SU-DHL-6 (cell line): ENCODE data around the gene SLC12A8.

ENCODE experiments used
- H2AFZ ChIP-seq: fragments of 200-600 bp; sonication (generic); 2 replicates; pipeline ENCODE4 v1.6.1; 2014; ENCODE audit warnings: low read depth, mild to moderate bottlenecking, moderate library complexity, mixed read lengths, antibody characterized with exemption, low read length; ENCODE audit not compliant: severe bottlenecking
- H3F3A ChIP-seq: fragments of 200-600 bp; shearing (Covaris generic); 2 replicates; pipeline ENCODE4 v1.6.0; 2016; ENCODE audit warnings: antibody characterized with exemption, mild to moderate bottlenecking; ENCODE audit not compliant: insufficient read depth
- H3K27ac ChIP-seq: fragments of 200-600 bp; sonication (generic); 2 replicates; pipeline ENCODE4 v1.5.1; 2016; ENCODE audit warnings: low read depth, mild to moderate bottlenecking, low read length, moderate library complexity, mixed read lengths
- H3K27me3 ChIP-seq: fragments of 200-600 bp; sonication (generic), shearing (Covaris generic); 2 replicates; pipeline ENCODE4 v1.6.0; 2014; ENCODE audit warnings: mild to moderate bottlenecking, low read length
- H3K36me3 ChIP-seq: fragments of 200-600 bp; sonication (generic); 2 replicates; pipeline ENCODE4 v1.6.1; 2014; ENCODE audit warnings: mild to moderate bottlenecking, low read length, mixed read lengths
- H3K4me2 ChIP-seq: fragments of 300-600, 200-600 bp; shearing (Covaris generic), sonication (generic); 2 replicates; pipeline ENCODE4 v1.6.0; 2014; ENCODE audit warnings: low read length, low read depth, mild to moderate bottlenecking; ENCODE audit not compliant: poor library complexity, severe bottlenecking
- H3K4me3 ChIP-seq: fragments of 200-600 bp; sonication (generic); 2 replicates; pipeline ENCODE4 v1.5.1; 2014; ENCODE audit warnings: antibody characterized with exemption, low read length, mild to moderate bottlenecking, mixed read lengths; ENCODE audit not compliant: insufficient read depth, poor library complexity, severe bottlenecking
- H3K79me2 ChIP-seq: fragments of 200-600 bp; sonication (generic); 2 replicates; pipeline ENCODE4 v1.6.1; 2014; ENCODE audit warnings: mild to moderate bottlenecking, low read length, moderate library complexity; ENCODE audit not compliant: insufficient read depth
- H3K9ac ChIP-seq: fragments of 200-600 bp; sonication (generic); 2 replicates; pipeline ENCODE4 v1.7.0; 2014; ENCODE audit warnings: mild to moderate bottlenecking, low read length
- H3K9me2 ChIP-seq: fragments of 200-600 bp; sonication (generic); replicated peaks from 2 replicates; pipeline ENCODE4 v1.6.1; 2014; ENCODE audit warnings: low read length; ENCODE audit not compliant: insufficient read depth
- H3K9me3 ChIP-seq: fragments of 200-600 bp; sonication (generic); 2 replicates; pipeline ENCODE4 v1.6.1; 2014; ENCODE audit warnings: low read length, mixed read lengths; ENCODE audit not compliant: insufficient read depth
- H4K20me1 ChIP-seq: fragments of 200-600 bp; sonication (generic); 2 replicates; pipeline ENCODE4 v1.6.1; 2014; ENCODE audit warnings: low read depth, mild to moderate bottlenecking, antibody characterized with exemption, low read length, moderate library complexity, mixed read lengths
- CTCF ChIP-seq: fragments of 200-600 bp; sonication (generic); IDR thresholded peaks from one replicate; pipeline ENCODE4 v1.5.1; 2017; ENCODE audit warnings: antibody characterized with exemption, mild to moderate bottlenecking, low read length, moderate library complexity; ENCODE audit not compliant: insufficient read depth, poor library complexity, severe bottlenecking
- EZH2phosphoT487 ChIP-seq: fragments of 200-600 bp; sonication (generic), shearing (Covaris generic); conservative IDR thresholded peaks from 2 replicates; pipeline ENCODE4 v1.6.1; 2018; ENCODE audit warnings: mild to moderate bottlenecking, antibody characterized with exemption, low read length, moderate library complexity, mixed read lengths

The SLC12A8 gene

GRCh38 chr3:125136515-125136914 is 76.0 kb downstream of the SLC12A8 start:
- Histone ChIP-seq H3K4me2 (no peak overlapping the region), H3K9me3 (no peaks in the 10 kb centered on the region), H3F3A (no peaks in the 10 kb centered on the region), H2AFZ (no peak overlapping the region), H3K4me3 (no peak overlapping the region), H4K20me1 (no peaks in the 10 kb centered on the region), H3K27me3 (0 out of 2 replicates have a peak, but pooled peaks cover 5% of the 10 kb centered on the region), H3K36me3 (no peaks in the 10 kb centered on the region), H3K9ac (no peak overlapping the region), H3K79me2 (no peaks in the 10 kb centered on the region), H3K9me2 (no peaks in the 10 kb centered on the region), H3K27ac (no peak overlapping the region)
- TF ChIP-seq CTCF: no peak
- no peak for TF ChIP-seq EZH2phosphoT487

GRCh38 chr3:125134952-125135351 is 77.6 kb downstream of the SLC12A8 start:
- H3K27me3 ChIP-seq: 0 out of 2 replicates have a peak, but pooled peaks cover 5% of the 10 kb centered on the region
- no peaks in the 10 kb centered on the region for H4K20me1 ChIP-seq
- H3K4me3 ChIP-seq: no peak overlapping the region
- no peaks in the 10 kb centered on the region for H3K9me2 ChIP-seq
- no peaks in the 10 kb centered on the region for H3K9me3 ChIP-seq
- TF ChIP-seq EZH2phosphoT487 (no peak), CTCF (no peak)
- H3K4me2 ChIP-seq: no peak overlapping the region
- no peak overlapping the region for H3K27ac ChIP-seq
- H3F3A ChIP-seq: no peaks in the 10 kb centered on the region
- no peak overlapping the region for H2AFZ ChIP-seq
- no peak overlapping the region for H3K9ac ChIP-seq
- H3K36me3 ChIP-seq: no peaks in the 10 kb centered on the region
- no peaks in the 10 kb centered on the region for H3K79me2 ChIP-seq

GRCh38 chr3:125132815-125133214 is 79.7 kb downstream of the SLC12A8 start:
- Histone ChIP-seq H2AFZ (no peak overlapping the region), H3K9ac (no peak overlapping the region), H3K27me3 (0 out of 2 replicates have a peak, but pooled peaks cover 5% of the 10 kb centered on the region), H3K9me3 (no peaks in the 10 kb centered on the region), H3K36me3 (no peaks in the 10 kb centered on the region), H3K27ac (no peak overlapping the region), H3K79me2 (no peaks in the 10 kb centered on the region), H3K9me2 (no peaks in the 10 kb centered on the region), H4K20me1 (no peaks in the 10 kb centered on the region), H3K4me2 (no peak overlapping the region), H3F3A (no peaks in the 10 kb centered on the region), H3K4me3 (no peak overlapping the region)
- TF ChIP-seq CTCF: no peak
- TF ChIP-seq EZH2phosphoT487: no peak
